Thymus (tissue), 14 donors: ENCODE measurements around the gene ZMYND15. TPM values are rescaled to one million over a fixed set of nuclear protein-coding genes. Genes with fewer than 3 reads are reported as not detected.
"Not testable (repeated sequence)": the region's sequence is repeated elsewhere in the genome, so short reads cannot be mapped to it uniquely, and the experiment has no call there.

Source experiments
- DNase-seq, 9 donors: peaks; one replicate each; pipeline ENCODE4 v3.0.0-alpha.2; 2013; ENCODE audit warnings: low spot score in 9 of 9, low read depth in 6 of 9, missing footprints in 1 of 9
- H3K27ac ChIP-seq, 2 donors: one replicate each; pipeline ENCODE4 v1.5.1; 2013; ENCODE audit warnings: control low read depth in 1 of 2, low read depth in 1 of 2, low read length in 1 of 2, mild to moderate bottlenecking in 1 of 2, moderate library complexity in 1 of 2
- H3K27me3 ChIP-seq, 2 donors: one replicate each; pipeline ENCODE4 v1.5.1; 2013; ENCODE audit warnings: low read length in 1 of 2; ENCODE audit not compliant: control insufficient read depth in 2 of 2, insufficient read depth in 1 of 2
- H3K36me3 ChIP-seq, 2 donors: one replicate each; pipeline ENCODE4 v1.5.1; 2013; ENCODE audit warnings: low read length in 1 of 2, mild to moderate bottlenecking in 1 of 2, moderate library complexity in 1 of 2; ENCODE audit not compliant: control insufficient read depth in 2 of 2, insufficient read depth in 2 of 2
- H3K4me1 ChIP-seq, 2 donors: one replicate each; pipeline ENCODE4 v1.5.1; 2013; ENCODE audit warnings: low read length in 2 of 2; ENCODE audit not compliant: control insufficient read depth in 2 of 2, insufficient read depth in 2 of 2
- H3K4me3 ChIP-seq, 2 donors: one replicate each; pipeline ENCODE4 v1.5.1; 2013; ENCODE audit warnings: low read length in 2 of 2, control low read depth in 1 of 2, mild to moderate bottlenecking in 1 of 2
- H3K9me3 ChIP-seq, 2 donors: one replicate each; pipeline ENCODE4 v1.5.1; 2013; ENCODE audit warnings: low read length in 1 of 2, mild to moderate bottlenecking in 1 of 2; ENCODE audit not compliant: control insufficient read depth in 2 of 2, insufficient read depth in 1 of 2
- WGBS: extraction: QIAGEN DNeasy Blood & Tissue Kit; methylation state at CpG from one replicate; pipeline ENCODE4 v1.1.7; 2013; 5-methylcytosine and 5-hydroxymethylcytosine counted together
- long read RNA-seq, 10 donors: transcript quantifications; one replicate each; lab custom pipeline, GENCODE V29; 2026
- polyA plus RNA-seq: library from polyadenylated mRNA; stranded (reverse); fragments of 200-250 nt; gene quantifications from one replicate; pipeline ENCODE4 v1.2.3, GENCODE V29; 2013
- total RNA-seq: library from RNA; stranded (reverse); fragments of 120-200 nt; gene quantifications from one replicate; pipeline ENCODE4 v1.2.4, GENCODE V29; 2013
- donor health status: healthy.

The ZMYND15 gene, protein sequence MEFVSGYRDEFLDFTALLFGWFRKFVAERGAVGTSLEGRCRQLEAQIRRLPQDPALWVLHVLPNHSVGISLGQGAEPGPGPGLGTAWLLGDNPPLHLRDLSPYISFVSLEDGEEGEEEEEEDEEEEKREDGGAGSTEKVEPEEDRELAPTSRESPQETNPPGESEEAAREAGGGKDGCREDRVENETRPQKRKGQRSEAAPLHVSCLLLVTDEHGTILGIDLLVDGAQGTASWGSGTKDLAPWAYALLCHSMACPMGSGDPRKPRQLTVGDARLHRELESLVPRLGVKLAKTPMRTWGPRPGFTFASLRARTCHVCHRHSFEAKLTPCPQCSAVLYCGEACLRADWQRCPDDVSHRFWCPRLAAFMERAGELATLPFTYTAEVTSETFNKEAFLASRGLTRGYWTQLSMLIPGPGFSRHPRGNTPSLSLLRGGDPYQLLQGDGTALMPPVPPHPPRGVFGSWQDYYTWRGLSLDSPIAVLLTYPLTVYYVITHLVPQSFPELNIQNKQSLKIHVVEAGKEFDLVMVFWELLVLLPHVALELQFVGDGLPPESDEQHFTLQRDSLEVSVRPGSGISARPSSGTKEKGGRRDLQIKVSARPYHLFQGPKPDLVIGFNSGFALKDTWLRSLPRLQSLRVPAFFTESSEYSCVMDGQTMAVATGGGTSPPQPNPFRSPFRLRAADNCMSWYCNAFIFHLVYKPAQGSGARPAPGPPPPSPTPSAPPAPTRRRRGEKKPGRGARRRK
- 0.52 TPM for total RNA-seq
- 3.8 TPM for polyA plus RNA-seq
- long read RNA-seq, donor 1 = 0 reads
- long read RNA-seq, donor 2 = 0 reads
- long read RNA-seq, donor 3 = 0 reads
- long read RNA-seq, donor 4 = 0 reads
- long read RNA-seq, donor 5 = 0 reads
- long read RNA-seq, donor 6 = 0 reads
- long read RNA-seq, donor 7 = 0 reads
- long read RNA-seq, donor 8 = 0 reads
- long read RNA-seq, donor 9 = 0 reads
- long read RNA-seq, donor 10 = 0 reads

DNA sequence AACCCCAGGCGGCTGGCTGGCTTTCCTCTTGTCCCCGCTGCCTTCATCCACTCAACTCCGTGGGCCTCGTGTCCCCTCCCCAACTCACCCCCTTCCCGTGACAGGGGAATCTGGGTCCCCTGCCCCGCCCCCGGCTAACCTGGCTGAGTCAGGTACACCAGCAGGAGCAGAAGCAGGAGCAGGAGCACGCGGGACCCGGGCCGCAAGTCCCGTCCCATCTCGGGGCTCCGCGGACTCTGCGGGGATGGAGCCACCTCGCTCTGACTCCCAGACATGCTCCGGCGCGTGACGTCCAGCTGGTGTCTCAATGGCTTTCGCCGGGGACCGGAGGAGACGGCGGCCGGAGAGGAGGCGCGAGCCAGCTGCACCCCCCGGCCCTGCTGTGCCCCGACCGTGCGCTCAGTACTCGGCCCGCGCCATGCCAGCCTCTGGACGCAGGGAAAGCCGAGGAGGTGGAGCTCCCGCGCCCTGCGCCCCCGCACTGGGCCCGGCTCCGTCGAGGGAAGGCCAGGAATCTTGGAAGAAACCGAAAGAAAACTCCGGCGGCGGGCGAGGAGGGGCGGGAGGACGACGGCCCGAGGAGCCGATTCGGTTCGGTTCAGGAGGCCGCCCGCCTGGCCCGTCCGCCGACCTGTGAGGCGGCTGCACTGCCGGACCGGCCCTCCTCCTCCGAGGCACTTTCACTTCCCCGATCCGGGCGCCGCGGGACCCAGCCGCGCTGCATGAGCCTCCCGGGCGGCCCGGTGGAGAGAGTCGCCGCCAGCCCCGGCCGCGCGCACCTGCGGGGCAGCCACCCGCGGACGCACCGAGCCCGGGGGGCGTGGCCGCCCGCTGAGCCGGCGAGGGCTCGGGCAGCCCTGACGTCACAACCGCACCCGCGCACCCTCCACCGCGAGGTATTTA, at the start of gene ZMYND15, which contains the start of gene CXCL16:
Gene ZMYND15, plus strand, starts transcription at position 712 of the 903 bp plus-strand sequence. CDS start 716 bp downstream, outside the sequence.
Gene CXCL16, minus strand, starts transcription at position 807 of the 903 bp plus-strand sequence. Its CDS starts 589 bp downstream, at position 218.
- Histone ChIP-seq H3K9me3 (peaks cover 0 to 10% of the 10 kb centered on the region in 2 donors), H3K27me3 (peaks cover 38 to 96% of the 10 kb centered on the region in 2 donors), H3K4me3 (peak within 1 kb of the TSS; percentile 44 to 68), H3K36me3 (no peaks in the 10 kb centered on the region), H3K27ac (peak within 1 kb of the TSS in 1 of 2 donors; percentile 47), H3K4me1 (peaks cover 15 to 18% of the 10 kb centered on the region in 2 donors)
- WGBS = under 1% methylated on average over 100 of the region's 100 CpGs
- peak in 1 of 9 donors; percentile 29 for DNase-seq

- not testable (repeated sequence) for H3K27ac ChIP-seq, H3K27me3 ChIP-seq, H3K4me3 ChIP-seq, H3K4me1 ChIP-seq, H3K9me3 ChIP-seq, DNase-seq
- peaks cover 29 to 32% of the 10 kb centered on the region in 2 donors for H3K36me3 ChIP-seq
- 94% methylated on average over 12 of the region's 12 CpGs for WGBS
Observed at GRCh38 chr17:4689872-4690271, 49.8 kb upstream of the ZMYND15 start.

DNA sequence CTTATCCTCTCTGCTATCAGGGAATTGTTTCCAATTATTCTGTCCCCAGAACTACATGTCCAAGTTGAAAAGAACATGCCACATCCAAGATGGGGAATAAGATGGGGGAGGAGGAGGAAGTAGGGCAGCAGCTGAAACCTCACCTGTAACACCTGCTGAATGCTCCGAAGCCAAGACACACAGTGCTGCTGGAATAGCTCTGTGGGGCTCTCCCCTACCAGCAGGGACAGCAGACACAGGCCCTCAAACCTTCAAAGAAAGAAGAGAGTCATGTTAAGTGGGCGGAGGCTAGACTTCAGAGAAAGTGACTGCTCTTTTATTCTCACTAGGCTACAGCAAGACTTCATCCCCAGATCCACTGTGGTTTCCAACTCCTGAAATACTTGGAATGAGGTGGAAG, 48.9 kb upstream of the ZMYND15 start:
- Histone ChIP-seq H3K27ac (no peak overlapping the region), H3K4me1 (no peaks in the 10 kb centered on the region), H3K36me3 (peaks cover 22 to 26% of the 10 kb centered on the region in 2 donors), H3K4me3 (no peak overlapping the region), H3K9me3 (no peaks in the 10 kb centered on the region), H3K27me3 (no peaks in the 10 kb centered on the region)
- DNase-seq = no peak
- 91% methylated on average over 2 of the region's 2 CpGs for WGBS

DNA sequence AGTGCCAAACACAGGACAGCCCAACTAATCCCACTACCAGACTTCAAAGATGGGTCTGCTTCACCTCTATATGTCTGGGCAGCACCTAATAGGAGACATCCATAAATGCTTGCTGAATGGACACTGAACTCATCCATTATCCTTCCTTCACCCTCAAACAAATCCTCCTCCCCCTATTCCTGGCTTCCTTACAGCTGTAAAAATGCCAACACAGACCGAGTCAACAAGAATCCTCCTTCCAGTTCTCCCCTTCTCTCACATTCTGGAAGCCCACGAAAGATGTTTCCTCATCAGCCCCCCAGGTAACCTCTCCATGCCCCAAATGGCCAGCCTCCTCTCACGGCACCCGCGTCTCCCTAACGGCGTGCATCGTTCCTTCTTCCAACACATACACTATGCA, 47.9 kb upstream of the ZMYND15 start:
- 97% methylated on average over 8 of the region's 8 CpGs for WGBS

DNA sequence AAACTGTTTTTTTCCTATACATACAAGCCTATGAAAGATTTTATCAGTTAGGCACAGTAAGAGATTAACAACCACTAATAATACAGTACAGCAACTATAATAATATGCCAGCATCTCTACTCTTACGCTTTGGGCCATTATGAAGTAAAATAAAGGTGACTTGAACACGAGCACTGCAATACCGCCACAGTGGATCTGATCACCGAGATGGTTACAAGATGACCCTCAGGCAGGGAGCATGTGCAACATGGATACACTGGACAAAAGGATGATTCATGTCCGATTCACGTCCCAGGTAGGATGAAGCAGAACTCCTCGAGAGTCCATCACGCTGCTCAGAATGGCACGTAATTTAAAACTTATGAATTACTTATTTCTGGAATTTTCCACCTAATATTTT, 46.2 kb upstream of the ZMYND15 start:
- Histone ChIP-seq H3K4me1 (no peaks in the 10 kb centered on the region), H3K36me3 (peaks cover 23 to 29% of the 10 kb centered on the region in 2 donors), H3K9me3 (no peaks in the 10 kb centered on the region), H3K27ac (no peak overlapping the region), H3K27me3 (no peaks in the 10 kb centered on the region), H3K4me3 (no peak overlapping the region)
- WGBS = 93% methylated on average over 9 of the region's 9 CpGs
- DNase-seq = no peak

More for the DNA sequence above, 47.9 kb upstream of the ZMYND15 start:
- Histone ChIP-seq H3K4me1 (no peaks in the 10 kb centered on the region), H3K27me3 (no peaks in the 10 kb centered on the region), H3K4me3 (no peak overlapping the region), H3K27ac (no peak overlapping the region), H3K36me3 (peaks cover 21 to 30% of the 10 kb centered on the region in 2 donors), H3K9me3 (no peaks in the 10 kb centered on the region)
- no peak for DNase-seq

- WGBS = 73% methylated on average over 6 of the region's 6 CpGs
- H3K36me3 ChIP-seq = peaks cover 15 to 16% of the 10 kb centered on the region in 2 donors
- no peaks in the 10 kb centered on the region for H3K9me3 ChIP-seq
- H3K4me1 ChIP-seq = no peaks in the 10 kb centered on the region
- H3K27ac ChIP-seq = no peak overlapping the region
- no peak for DNase-seq
- H3K4me3 ChIP-seq = no peak overlapping the region
- no peaks in the 10 kb centered on the region for H3K27me3 ChIP-seq
Observed at GRCh38 chr17:4696437-4696805, 43.2 kb upstream of the ZMYND15 start.

- not testable (repeated sequence) for DNase-seq, H3K9me3 ChIP-seq, H3K4me3 ChIP-seq, H3K27me3 ChIP-seq, H3K27ac ChIP-seq
- peaks cover 10 to 12% of the 10 kb centered on the region in 2 donors for H3K4me1 ChIP-seq
- WGBS = 95% methylated on average over 13 of the region's 13 CpGs
- peaks cover 10% of the 10 kb centered on the region in 2 donors for H3K36me3 ChIP-seq
Observed at GRCh38 chr17:4699401-4700056, 40.1 kb upstream of the ZMYND15 start.

DNA sequence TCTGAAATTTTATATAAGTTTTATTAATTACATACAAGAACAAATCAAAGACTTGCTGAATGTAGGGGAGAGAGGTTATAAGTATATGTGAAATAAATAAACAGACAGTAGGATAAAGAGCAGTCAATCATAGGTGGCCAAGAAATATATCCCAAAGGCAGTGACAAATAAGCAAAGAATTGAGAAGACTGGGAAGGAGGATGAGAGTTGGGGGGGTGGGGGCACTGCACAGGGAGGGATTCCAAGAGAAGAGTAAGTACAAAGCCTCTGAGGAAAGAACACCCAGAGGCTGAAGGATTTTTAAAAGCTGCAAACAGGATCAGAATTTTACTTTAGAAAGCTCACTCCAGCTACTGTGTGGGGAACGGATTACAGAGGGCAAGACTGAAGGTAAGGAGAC, 38.5 kb upstream of the ZMYND15 start:
- Histone ChIP-seq H3K27ac (no peak overlapping the region), H3K27me3 (no peaks in the 10 kb centered on the region), H3K9me3 (no peaks in the 10 kb centered on the region), H3K36me3 (peaks cover 7 to 8% of the 10 kb centered on the region in 2 donors), H3K4me1 (peaks cover 10 to 19% of the 10 kb centered on the region in 2 donors), H3K4me3 (no peak overlapping the region)
- no peak for DNase-seq
- WGBS = 98% methylated on average over 1 of the region's 1 CpG
